HepG2 (cell line): ENCODE results near the gene ESYT1. TPM values are rescaled to one million over a fixed set of nuclear protein-coding genes. Genes with fewer than 3 reads are reported as not detected.
A peak's percentile ranks its signal among the peaks of the same experiment; 100 is the strongest.

Experiments used
- ATAC-seq: fragments of 200-7000 bp; cut with Tn5 transposase; 3 replicates; pipeline ENCODE4 v1.9.1; 2020; ENCODE audit warnings: mild to moderate bottlenecking, moderate library complexity
- BruUV-seq: library from RNA; stranded (reverse); fragments of 400-500 nt; replicated peaks from 2 replicates; lab custom pipeline; 2021; lab: Mats Ljungman, UMichigan
- CTCF ChIA-PET: fragments of 300-600 bp; formaldehyde crosslinking; extraction: SDS; loops from one replicate; lab custom pipeline; 2021; ENCODE audit warnings: low total read pairs, inconsistent platforms, low intra/inter-chr PET ratio; lab: Yijun Ruan, JAX
- POLR2A ChIA-PET: fragments of 350-600 bp; sonication (Branson Sonifier 250); formaldehyde crosslinking; loops from one replicate; lab custom pipeline; 2020; ENCODE audit warnings: antibody characterized with exemption, inconsistent platforms; lab: Yijun Ruan, JAX
- DNase-seq: peaks from one replicate; pipeline ENCODE4 v3.0.0-alpha.2; 2015; ENCODE audit warnings: low spot score
- FAIRE-seq: peaks from 3 replicates; lab custom pipeline; 2011; peaks lifted over from hg19 to GRCh38; lab: Jason Lieb, UNC
- H2AFZ ChIP-seq: one replicate; pipeline ENCODE4 v1.6.1; 2011; ENCODE audit warnings: low read length, inconsistent platforms
- H3K27ac ChIP-seq: fragments of 300-600 bp; 3 replicates; pipeline ENCODE4 v1.8.0; 2011; ENCODE audit warnings: mixed run types, mild to moderate bottlenecking, mixed read lengths, low read length, inconsistent platforms; ENCODE audit not compliant: insufficient read depth; ENCODE audit errors: extremely low read length
- H3K27me3 ChIP-seq, 2 experiments: fragments of 200-600 bp in 1 of 2; 2 replicates in 1 of 2; 3 replicates in 1 of 2; pipeline versions ENCODE4 v1.6.0 to v1.8.0; 2011; ENCODE audit warnings: low read length in 2 of 2, mild to moderate bottlenecking in 2 of 2, moderate library complexity in 2 of 2, inconsistent platforms in 1 of 2; ENCODE audit not compliant: insufficient read depth in 2 of 2, control insufficient read depth in 1 of 2
- H3K36me3 ChIP-seq, 2 experiments: fragments of 200-600 bp in 1 of 2; replicated peaks in 1 of 2; 2 replicates in 1 of 2; 3 replicates in 1 of 2; pipeline versions ENCODE4 v1.5.1 to v1.8.0; 2011; ENCODE audit warnings: low read length in 2 of 2, inconsistent platforms in 1 of 2; ENCODE audit not compliant: insufficient read depth in 2 of 2, control insufficient read depth in 1 of 2
- H3K4me1 ChIP-seq: 2 replicates; pipeline ENCODE4 v1.5.1; 2012; ENCODE audit warnings: low read length, inconsistent platforms; ENCODE audit not compliant: insufficient read depth
- H3K4me2 ChIP-seq: 2 replicates; pipeline ENCODE4 v1.6.0; 2011; ENCODE audit warnings: low read depth, low read length, inconsistent platforms
- H3K4me3 ChIP-seq, 3 experiments: fragments of 200-600 bp in 1 of 3; sonication (generic), shearing (Covaris generic) in 1 of 3; replicated peaks in 1 of 3; 2 replicates each; pipeline ENCODE4 v1.5.1; 2011 to 2016; ENCODE audit warnings: low read length in 3 of 3, inconsistent platforms in 2 of 3, low read depth in 2 of 3, mild to moderate bottlenecking in 2 of 3, control low read depth in 1 of 3, mixed read lengths in 1 of 3; ENCODE audit not compliant: insufficient read depth in 1 of 3
- H3K79me2 ChIP-seq: one replicate; pipeline ENCODE4 v1.6.1; 2011; ENCODE audit warnings: low read length, inconsistent platforms; ENCODE audit not compliant: insufficient read depth
- H3K9ac ChIP-seq: 2 replicates; pipeline ENCODE4 v1.6.0; 2011; ENCODE audit warnings: mild to moderate bottlenecking, low read depth, low read length, inconsistent platforms; ENCODE audit not compliant: insufficient read depth
- H3K9me3 ChIP-seq: 2 replicates; pipeline ENCODE4 v1.5.1; 2012; ENCODE audit warnings: mild to moderate bottlenecking, low read length
- H4K20me1 ChIP-seq: 2 replicates; pipeline ENCODE4 v1.6.0; 2011; ENCODE audit warnings: inconsistent platforms, mild to moderate bottlenecking, low read length, moderate library complexity; ENCODE audit not compliant: insufficient read depth
- DNMT1 ChIP-seq: sonication (generic); formaldehyde crosslinking; IDR thresholded peaks from 2 replicates; pipeline ENCODE4 v1.5.1; 2020; ENCODE audit warnings: mild to moderate bottlenecking, missing genetic modification reagents
- FOXA1 ChIP-seq, 2 experiments: fragments of 450-650 bp in 1 of 2; sonication (generic) in 1 of 2; formaldehyde crosslinking in 1 of 2; IDR thresholded peaks; 2 replicates each; pipeline versions ENCODE4 v1.4.0 to v1.6.1; 2016 to 2020; ENCODE audit warnings: missing genetic modification reagents in 1 of 2
- KLF15 ChIP-seq: sonication (generic); formaldehyde crosslinking; IDR thresholded peaks from 2 replicates; pipeline ENCODE4 v1.8.1; 2023; ENCODE audit warnings: borderline replicate concordance, mild to moderate bottlenecking, inconsistent platforms, missing genetic modification reagents, mixed read lengths
- LCORL ChIP-seq, 2 experiments: fragments of 450-650 bp in 1 of 2; sonication (generic) in 1 of 2; formaldehyde crosslinking in 1 of 2; IDR thresholded peaks; 2 replicates each; pipeline versions ENCODE4 v1.5.0 to v1.6.1; 2017 to 2020; ENCODE audit warnings: antibody characterized with exemption in 1 of 2, missing genetic modification reagents in 1 of 2
- POGZ ChIP-seq: sonication (generic); formaldehyde crosslinking; IDR thresholded peaks from 2 replicates; pipeline ENCODE4 v1.4.0; 2020; ENCODE audit warnings: mild to moderate bottlenecking, missing genetic modification reagents
- SP2 ChIP-seq: sonication (generic); formaldehyde crosslinking; IDR thresholded peaks from 2 replicates; pipeline ENCODE4 v1.5.1; 2020; ENCODE audit warnings: mild to moderate bottlenecking, missing genetic modification reagents
- XRCC5 ChIP-seq: fragments of 200-400 bp; formaldehyde crosslinking; optimal IDR thresholded peaks from 2 replicates; pipeline ENCODE3; 2017; ENCODE audit warnings: mild to moderate bottlenecking, low read length
- ZBTB7B ChIP-seq: sonication (generic); formaldehyde crosslinking; IDR thresholded peaks from 2 replicates; pipeline ENCODE4 v1.4.0; 2020; ENCODE audit warnings: missing genetic modification reagents
- ZNF121 ChIP-seq: sonication (generic); formaldehyde crosslinking; IDR thresholded peaks from 2 replicates; pipeline ENCODE4 v1.5.0; 2020; ENCODE audit warnings: mild to moderate bottlenecking, missing genetic modification reagents
- ZNF768 ChIP-seq: sonication (generic); formaldehyde crosslinking; IDR thresholded peaks from 2 replicates; pipeline ENCODE4 v1.4.0; 2020; ENCODE audit warnings: missing genetic modification reagents
- WGBS: methylation state at CpG from one replicate; pipeline ENCODE4 v1.1.6; 2017; ENCODE audit warnings: low lambda C conversion rate; 5-methylcytosine and 5-hydroxymethylcytosine counted together
- in situ Hi-C: cut with HindIII; loops from 2 replicates; pipeline ENCODE4 v1.10.0; 2017; ENCODE audit warnings: low pct_unique_long_range_greater_than_20kb; ENCODE audit not compliant: extremely low pct_ligation_motif_present
- intact Hi-C: fragments of 100-400 bp; cut with micrococcal nuclease; formaldehyde crosslinking; loops from one replicate; pipeline ENCODE4 v1.10.0; 2022; ENCODE audit not compliant: unreplicated experiment
- polyA plus RNA-seq, 8 experiments: library from polyadenylated mRNA; depleted of rRNA in 3 of 8; stranded (reverse) in 7 of 8; unstranded in 1 of 8; fragments of >200 nt; fragmentation: Illumina TruSeq in 4 of 8; extraction: Trizol in 4 of 8; gene quantifications; 2 replicates each; pipeline versions ENCODE4 v1.2.1 to v1.2.3, GENCODE V29; 2011 to 2016; ENCODE audit warnings: low read depth in 4 of 8, missing spikeins in 1 of 8, mixed read lengths in 1 of 8; ENCODE audit not compliant: insufficient read depth in 1 of 8
- total RNA-seq, 5 experiments: library from RNA; depleted of rRNA; stranded (reverse); fragments of >200 nt; fragmentation: Illumina TruSeq; extraction: Trizol; gene quantifications; 2 replicates each; pipeline ENCODE4 v1.2.3, GENCODE V29; 2016; ENCODE audit warnings: low read depth in 1 of 5
- TF ChIP-seq, protein P1 (sequence below): sonication (generic); formaldehyde crosslinking; IDR thresholded peaks from 2 replicates; pipeline ENCODE4 v1.8.1; 2023; ENCODE audit warnings: missing genetic modification reagents, inconsistent platforms, borderline replicate concordance
- TF ChIP-seq, protein P2 (sequence below): IDR thresholded peaks from 2 replicates; pipeline ENCODE4 v1.6.1; 2012; ENCODE audit warnings: inconsistent platforms
- TF ChIP-seq, protein P3 (sequence below): sonication (generic); formaldehyde crosslinking; conservative IDR thresholded peaks from 2 replicates; pipeline ENCODE4 v1.4.0; 2020; ENCODE audit warnings: missing genetic modification reagents

The ESYT1 gene
- total and polyA plus RNA-seq, 2 of the 13 experiments (the other 11 are each of a cell fraction or from before 2014, with no cell fraction given), result 66.9 to 71.0 TPM

DNA sequence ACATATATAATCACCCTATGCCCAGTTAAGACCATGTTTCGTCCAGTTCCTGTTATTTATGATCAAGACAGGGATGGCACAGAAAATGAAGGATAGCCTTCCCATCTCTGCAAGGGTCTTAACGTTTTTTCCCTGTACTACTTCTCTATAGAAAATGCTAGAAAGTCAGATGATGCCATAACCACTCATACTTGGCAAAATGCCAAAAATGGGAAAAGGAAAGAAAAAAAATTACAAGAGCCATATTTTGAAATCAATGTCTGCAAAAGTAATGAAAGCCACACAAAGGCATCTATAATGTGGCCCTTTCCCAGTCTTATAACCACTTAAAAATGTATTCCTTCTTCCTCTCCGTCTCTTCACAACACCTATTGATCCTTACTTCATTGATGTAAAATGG is 22.5 kb downstream of the ESYT1 start:
- Histone ChIP-seq H3K27ac (no peak overlapping the region), H3K9me3 (no peaks in the 10 kb centered on the region), H3K4me3 (no peak overlapping the region), H2AFZ (no peak overlapping the region), H3K4me2 (no peak overlapping the region), H3K79me2 (peaks cover 15% of the 10 kb centered on the region), H4K20me1 (no peaks in the 10 kb centered on the region), H3K36me3 (0 out of 5 replicates have a peak, but pooled peaks cover 0 to 1% of the 10 kb centered on the region in 2 experiments), H3K4me1 (peaks cover 30% of the 10 kb centered on the region), H3K9ac (no peak overlapping the region), H3K27me3 (no peaks in the 10 kb centered on the region; a peak in 1 of 5 replicates)
- CTCF ChIA-PET, result no interaction called here
- intact Hi-C loops (no loop called here), in situ Hi-C loops (no loop called here)
- ATAC-seq (no peak), DNase-seq (no peak), FAIRE-seq (no peak)
- BruUV-seq, result no TSS peak
- WGBS, result 80% methylated on average over 3 of the region's 3 CpGs
- peak; percentile 100 for TF ChIP-seq LCORL (IDR thresholded peaks at IDR 0.05)
- no peak for TF ChIP-seq LCORL (CRISPR knock-in tag; IDR thresholded peaks at IDR 0.05)
- TF ChIP-seq ZNF121 (CRISPR knock-in tag), result no peak
- TF ChIP-seq ZNF768 (CRISPR knock-in tag), result no peak
- TF ChIP-seq DNMT1 (CRISPR knock-in tag), result no peak
- no peak for TF ChIP-seq KLF15 (CRISPR knock-in tag)
- no peak for TF ChIP-seq POGZ (CRISPR knock-in tag)
- TF ChIP-seq SP2 (CRISPR knock-in tag), result no peak
- POLR2A ChIA-PET, result interaction anchor here (1.3 to 3.8 kb wide), 5 partner anchors 8 to 69 kb away, joined by 5 to 42 read pairs (median 9); partner anchors contain the start of genes ESYT1, MYL6 and SMARCC2

DNA sequence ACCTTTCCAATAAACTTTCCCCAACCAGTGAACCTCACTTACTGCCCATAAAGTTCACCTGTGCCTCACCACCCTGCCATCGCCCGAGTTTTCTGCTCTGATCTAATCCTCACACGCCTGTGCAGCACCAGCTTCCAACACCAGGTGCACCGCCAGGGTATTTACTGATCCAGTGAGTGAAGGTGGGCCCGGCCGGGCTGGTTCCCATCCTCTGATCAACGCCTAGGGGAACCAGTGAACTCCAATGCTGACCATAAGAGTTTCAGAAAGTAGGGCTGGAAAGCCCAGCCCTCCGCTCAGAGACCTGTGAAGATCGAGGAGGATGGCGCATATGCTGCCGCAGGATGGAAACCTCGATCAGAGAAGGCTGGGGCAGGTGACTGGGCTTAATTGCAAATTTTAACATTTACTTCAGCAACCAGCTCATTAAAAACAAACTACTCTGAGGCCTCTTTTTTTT is 23.6 kb downstream of the ESYT1 start:
- BruUV-seq, result TSS peak; percentile 81
- Histone ChIP-seq H4K20me1 (no peaks in the 10 kb centered on the region), H3K36me3 (0 out of 5 replicates have a peak, but pooled peaks cover 0 to 1% of the 10 kb centered on the region in 2 experiments), H3K27ac (peak overlapping the region; percentile 89), H3K27me3 (no peaks in the 10 kb centered on the region; a peak in 1 of 5 replicates), H3K79me2 (peaks cover 15% of the 10 kb centered on the region), H3K9ac (peak overlapping the region; percentile 76), H3K9me3 (no peaks in the 10 kb centered on the region), H2AFZ (peak overlapping the region; percentile 57), H3K4me3 (peak overlapping the region; percentile 79 to 86 (median 82)), H3K4me1 (peaks cover 35% of the 10 kb centered on the region), H3K4me2 (peak overlapping the region; percentile 92)
- ChIA-PET CTCF (interaction anchor here (0.9 to 1.6 kb wide), 2 partner anchors 26 to 38 kb away, joined by 3 to 5 read pairs; no protein-coding TSS in a partner anchor), POLR2A (interaction anchor here (0.5 to 3.8 kb wide), 12 partner anchors 10 to 406 kb away, joined by 3 to 42 read pairs (median 5); partner anchors contain the start of genes CNPY2, ESYT1, PA2G4 and RNF41)
- ATAC-seq (peak; percentile 90), FAIRE-seq (peak; percentile 76), DNase-seq (peak; percentile 80)
- intact Hi-C loops, result loop anchor here (1.0 to 2.0 kb wide), 2 partner anchors 25 to 33 kb away; partner anchors contain the start of gene ZC3H10
- in situ Hi-C loops, result no loop called here
- WGBS, result 0% methylated on average over 10 of the region's 12 CpGs
- TF ChIP-seq, protein P1, sequence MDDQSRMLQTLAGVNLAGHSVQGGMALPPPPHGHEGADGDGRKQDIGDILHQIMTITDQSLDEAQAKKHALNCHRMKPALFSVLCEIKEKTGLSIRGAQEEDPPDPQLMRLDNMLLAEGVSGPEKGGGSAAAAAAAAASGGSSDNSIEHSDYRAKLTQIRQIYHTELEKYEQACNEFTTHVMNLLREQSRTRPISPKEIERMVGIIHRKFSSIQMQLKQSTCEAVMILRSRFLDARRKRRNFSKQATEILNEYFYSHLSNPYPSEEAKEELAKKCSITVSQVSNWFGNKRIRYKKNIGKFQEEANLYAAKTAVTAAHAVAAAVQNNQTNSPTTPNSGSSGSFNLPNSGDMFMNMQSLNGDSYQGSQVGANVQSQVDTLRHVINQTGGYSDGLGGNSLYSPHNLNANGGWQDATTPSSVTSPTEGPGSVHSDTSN (CRISPR knock-in tag), result 0 out of 2 replicates have a peak, but pooled peaks have one; percentile 26
- TF ChIP-seq FOXA1 (IDR thresholded peaks at IDR 0.05) (no peak), FOXA1 (CRISPR knock-in tag; IDR thresholded peaks at IDR 0.05) (peak; percentile 65), XRCC5 (peak; percentile 83), ZBTB7B (CRISPR knock-in tag) (peak; percentile 64; the same call in 1 of the 2 replicates)
- TF ChIP-seq, protein P2, sequence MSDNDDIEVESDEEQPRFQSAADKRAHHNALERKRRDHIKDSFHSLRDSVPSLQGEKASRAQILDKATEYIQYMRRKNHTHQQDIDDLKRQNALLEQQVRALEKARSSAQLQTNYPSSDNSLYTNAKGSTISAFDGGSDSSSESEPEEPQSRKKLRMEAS, result peak; percentile 47; the same call in 1 of the 2 replicates
- TF ChIP-seq, protein P3, sequence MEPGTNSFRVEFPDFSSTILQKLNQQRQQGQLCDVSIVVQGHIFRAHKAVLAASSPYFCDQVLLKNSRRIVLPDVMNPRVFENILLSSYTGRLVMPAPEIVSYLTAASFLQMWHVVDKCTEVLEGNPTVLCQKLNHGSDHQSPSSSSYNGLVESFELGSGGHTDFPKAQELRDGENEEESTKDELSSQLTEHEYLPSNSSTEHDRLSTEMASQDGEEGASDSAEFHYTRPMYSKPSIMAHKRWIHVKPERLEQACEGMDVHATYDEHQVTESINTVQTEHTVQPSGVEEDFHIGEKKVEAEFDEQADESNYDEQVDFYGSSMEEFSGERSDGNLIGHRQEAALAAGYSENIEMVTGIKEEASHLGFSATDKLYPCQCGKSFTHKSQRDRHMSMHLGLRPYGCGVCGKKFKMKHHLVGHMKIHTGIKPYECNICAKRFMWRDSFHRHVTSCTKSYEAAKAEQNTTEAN, result peak; percentile 59; the same call in 1 of the 2 replicates
